GM12878 (cell line): Measurements from ENCODE around the gene ARMC6. TPM values are rescaled to one million over a fixed set of nuclear protein-coding genes. Genes with fewer than 3 reads are reported as not detected.

Source experiments
- CHD1 ChIP-seq: IDR thresholded peaks from 2 replicates; pipeline ENCODE4 v1.6.1; 2012; ENCODE audit warnings: low read depth, low read length, improper control_type of control experiment
- CREB1 ChIP-seq: IDR thresholded peaks from 2 replicates; pipeline ENCODE4 v1.6.1; 2012; ENCODE audit warnings: low read depth, mild to moderate bottlenecking, inconsistent platforms
- E2F8 ChIP-seq: fragments of 450-650 bp; IDR thresholded peaks from 2 replicates; pipeline ENCODE4 v1.6.1; 2018; ENCODE audit warnings: mild to moderate bottlenecking, low read depth, moderate library complexity; ENCODE audit not compliant: partially characterized antibody
- FOXM1 ChIP-seq: IDR thresholded peaks from 2 replicates; pipeline ENCODE4 v1.6.1; 2012; ENCODE audit warnings: low read depth, mild to moderate bottlenecking, inconsistent platforms, low read length, moderate library complexity
- IRF3 ChIP-seq: fragments of 450-650 bp; IDR thresholded peaks from 2 replicates; pipeline ENCODE4 v1.6.1; 2014; ENCODE audit warnings: mild to moderate bottlenecking
- LARP7 ChIP-seq: fragments of 450-650 bp; IDR thresholded peaks from 2 replicates; pipeline ENCODE4 v1.6.1; 2017; ENCODE audit warnings: mild to moderate bottlenecking
- MTA2 ChIP-seq: fragments of 450-650 bp; IDR thresholded peaks from 2 replicates; pipeline ENCODE4 v1.6.1; 2016; ENCODE audit warnings: low read depth, mild to moderate bottlenecking, moderate library complexity
- MTA3 ChIP-seq: IDR thresholded peaks from 2 replicates; pipeline ENCODE4 v1.6.1; 2012; ENCODE audit warnings: low read length, inconsistent platforms, borderline replicate concordance
- NRF1 ChIP-seq: conservative IDR thresholded peaks from 2 replicates; pipeline ENCODE4 v1.6.1; 2011; ENCODE audit warnings: mild to moderate bottlenecking, low read depth, low read length, improper control_type of control experiment
- RCOR1 ChIP-seq: conservative IDR thresholded peaks from 2 replicates; pipeline ENCODE4 v1.6.1; 2012; ENCODE audit warnings: low read depth, low read length, improper control_type of control experiment
- RELB ChIP-seq: fragments of 450-650 bp; IDR thresholded peaks from 2 replicates; pipeline ENCODE4 v1.6.1; 2017; ENCODE audit warnings: low read depth, mild to moderate bottlenecking, moderate library complexity
- SMC3 ChIP-seq: IDR thresholded peaks from 2 replicates; pipeline ENCODE4 v1.6.1; 2011; ENCODE audit warnings: low read length, improper control_type of control experiment, borderline replicate concordance
- TARDBP ChIP-seq: IDR thresholded peaks from 2 replicates; pipeline ENCODE4 v1.6.1; 2016; ENCODE audit warnings: borderline replicate concordance
- USF1 ChIP-seq: IDR thresholded peaks from 2 replicates; pipeline ENCODE4 v1.6.1; 2011; ENCODE audit warnings: borderline replicate concordance, low read depth, mild to moderate bottlenecking, moderate library complexity, mixed read lengths, low read length; ENCODE audit not compliant: insufficient read depth; ENCODE audit errors: extremely low read length
- YBX1 ChIP-seq: fragments of 450-650 bp; IDR thresholded peaks from 2 replicates; pipeline ENCODE4 v1.6.1; 2016; ENCODE audit warnings: antibody characterized with exemption
- ZBTB11 ChIP-seq: fragments of 450-650 bp; formaldehyde crosslinking; IDR thresholded peaks from 2 replicates; pipeline ENCODE4 v1.5.0; 2022; ENCODE audit warnings: mild to moderate bottlenecking, missing genetic modification characterization
- ZNF24 ChIP-seq: fragments of 450-650 bp; IDR thresholded peaks from 2 replicates; pipeline ENCODE4 v1.6.1; 2017; ENCODE audit warnings: antibody characterized with exemption, mild to moderate bottlenecking
- ZNF274 ChIP-seq: IDR thresholded peaks from one replicate; pipeline ENCODE4 v1.8.0; 2011; ENCODE audit not compliant: insufficient read length, insufficient read depth
- polyA plus RNA-seq, 11 experiments: library from polyadenylated mRNA; depleted of rRNA in 4 of 11; unstranded in 6 of 11; stranded (reverse) in 5 of 11; fragments of >200 nt; fragmentation: Nextera tagmentation in 4 of 11; fragmentation: Illumina TruSeq in 1 of 11; extraction: Ambion mirVana in 4 of 11; extraction: Trizol in 1 of 11; gene quantifications; 1 replicate in 1 of 11; 2 replicates in 10 of 11; pipeline versions ENCODE4 v1.2.1 to v1.2.3, GENCODE V29; 2011 to 2016; ENCODE audit warnings: inconsistent platforms in 2 of 11, missing spikeins in 2 of 11, low read depth in 1 of 11
- total RNA-seq, 4 experiments: library from RNA; depleted of rRNA in 3 of 4; stranded (reverse); fragments of >200 nt in 3 of 4; fragmentation: Illumina TruSeq in 1 of 4; extraction: Trizol in 1 of 4; gene quantifications; 2 replicates each; pipeline versions ENCODE4 v1.2.1 to v1.2.3, GENCODE V29; 2013 to 2021

ARMC6 gene
- total and polyA plus RNA-seq, 10 of the 15 experiments (the other 5 are each of a cell fraction or from before 2014, with no cell fraction given), result 1.1 to 64.4 (median 41.6) TPM

- peak; percentile 70 for TF ChIP-seq USF1
- TF ChIP-seq RCOR1, result no peak
- no peak for TF ChIP-seq SMC3
- no peak for TF ChIP-seq CHD1
- no peak for TF ChIP-seq IRF3
- no peak for TF ChIP-seq ZNF24
- TF ChIP-seq ZBTB11 (CRISPR knock-in tag), result no peak
- TF ChIP-seq E2F8, result no peak
- TF ChIP-seq CREB1, result no peak
- peak; percentile 89 for TF ChIP-seq NRF1
- no peak for TF ChIP-seq ZNF274
- TF ChIP-seq YBX1, result no peak
- 0 out of 2 replicates have a peak, but pooled peaks have one; percentile 72 for TF ChIP-seq TARDBP
- TF ChIP-seq LARP7, result no peak; the same call in 1 of the 2 replicates
- no peak for TF ChIP-seq FOXM1
- no peak for TF ChIP-seq MTA3
- TF ChIP-seq MTA2, result no peak
- TF ChIP-seq RELB, result peak; percentile 61; the same call in 1 of the 2 replicates
Measured at GRCh38 chr19:19033426-19034203, at the start of gene ARMC6, which contains the start of gene SUGP2 (continued).
